Stimulated activated CD4-positive, alpha-beta T cell treated with anti-CD3 and anti-CD28 coated beads, Interleukin-4, amount 100 ng/mL, for 24 hours (primary cell): ENCODE data around the gene NME1.
"Not testable (repeated sequence)": the region's sequence is repeated elsewhere in the genome, so short reads cannot be mapped to it uniquely, and the experiment has no call there.

ENCODE experiments used
- DNase-seq: peaks from one replicate; pipeline ENCODE4 v3.0.0-alpha.2; 2020

NME1 gene

DNA sequence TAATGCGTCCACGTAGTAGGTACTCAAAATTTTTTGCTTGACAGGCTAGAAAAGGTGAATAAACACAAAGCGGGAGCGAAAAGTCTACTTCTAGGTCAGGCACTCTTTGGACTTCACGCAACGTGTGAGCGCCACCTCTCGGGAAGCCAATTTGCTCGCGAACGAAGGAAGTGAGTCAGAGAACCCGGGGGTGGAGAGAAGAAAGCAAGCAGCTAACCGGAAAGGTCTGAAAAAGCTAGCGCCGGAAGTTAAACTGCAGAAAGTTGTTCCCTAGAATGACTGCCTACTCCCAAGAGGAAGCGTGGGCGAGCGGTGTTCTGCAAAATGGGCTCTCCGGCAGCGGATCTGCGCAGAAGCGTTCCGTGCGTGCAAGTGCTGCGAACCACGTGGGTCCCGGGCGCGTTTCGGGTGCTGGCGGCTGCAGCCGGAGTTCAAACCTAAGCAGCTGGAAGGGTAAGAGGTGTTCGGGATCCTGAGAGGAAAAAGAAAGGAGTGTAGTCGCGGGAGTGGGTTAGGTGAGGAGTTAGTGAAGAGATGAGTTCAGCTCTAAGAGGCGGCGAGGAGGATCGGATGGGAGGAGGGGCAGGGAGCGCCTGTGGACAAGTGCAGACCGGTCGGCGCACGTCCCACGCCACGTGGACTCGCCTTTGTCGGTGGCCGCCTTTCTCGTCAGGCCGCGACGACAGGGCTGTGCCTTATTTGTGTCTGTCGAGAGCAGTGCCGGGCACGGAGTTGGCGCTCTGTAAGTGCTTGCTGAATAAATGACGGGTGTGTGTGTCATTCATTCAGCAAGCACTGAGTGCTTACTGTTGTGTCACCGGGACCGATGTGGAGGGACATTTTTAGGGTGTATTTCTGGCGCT lies at the start of gene NME1:
TSS of gene NME1 (plus strand) at position 350 of the 863 bp plus-strand sequence. CDS start 2,096 bp downstream, outside the sequence.
- peak; percentile 98 for DNase-seq

DNA sequence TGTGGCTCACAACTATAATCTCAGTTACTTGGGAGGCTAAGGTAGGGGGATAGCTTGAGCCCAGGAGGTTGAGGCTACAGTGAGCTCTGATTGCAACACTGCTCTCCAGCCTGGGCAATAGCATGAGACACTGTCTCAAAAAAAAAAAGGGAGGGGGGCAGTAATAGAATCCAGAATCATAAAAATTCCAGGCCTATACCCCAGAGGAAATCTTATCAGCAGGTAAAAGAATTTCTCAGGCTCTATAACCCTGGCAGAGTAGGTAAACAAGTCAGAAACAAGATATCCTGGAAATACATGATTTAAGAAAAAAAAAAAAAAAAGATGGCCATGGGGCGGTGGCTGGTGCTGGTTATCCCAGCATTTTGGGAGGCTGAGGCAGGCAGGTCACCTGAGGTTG lies 45.6 kb upstream of the NME1 start:
- DNase-seq: no peak

DNA sequence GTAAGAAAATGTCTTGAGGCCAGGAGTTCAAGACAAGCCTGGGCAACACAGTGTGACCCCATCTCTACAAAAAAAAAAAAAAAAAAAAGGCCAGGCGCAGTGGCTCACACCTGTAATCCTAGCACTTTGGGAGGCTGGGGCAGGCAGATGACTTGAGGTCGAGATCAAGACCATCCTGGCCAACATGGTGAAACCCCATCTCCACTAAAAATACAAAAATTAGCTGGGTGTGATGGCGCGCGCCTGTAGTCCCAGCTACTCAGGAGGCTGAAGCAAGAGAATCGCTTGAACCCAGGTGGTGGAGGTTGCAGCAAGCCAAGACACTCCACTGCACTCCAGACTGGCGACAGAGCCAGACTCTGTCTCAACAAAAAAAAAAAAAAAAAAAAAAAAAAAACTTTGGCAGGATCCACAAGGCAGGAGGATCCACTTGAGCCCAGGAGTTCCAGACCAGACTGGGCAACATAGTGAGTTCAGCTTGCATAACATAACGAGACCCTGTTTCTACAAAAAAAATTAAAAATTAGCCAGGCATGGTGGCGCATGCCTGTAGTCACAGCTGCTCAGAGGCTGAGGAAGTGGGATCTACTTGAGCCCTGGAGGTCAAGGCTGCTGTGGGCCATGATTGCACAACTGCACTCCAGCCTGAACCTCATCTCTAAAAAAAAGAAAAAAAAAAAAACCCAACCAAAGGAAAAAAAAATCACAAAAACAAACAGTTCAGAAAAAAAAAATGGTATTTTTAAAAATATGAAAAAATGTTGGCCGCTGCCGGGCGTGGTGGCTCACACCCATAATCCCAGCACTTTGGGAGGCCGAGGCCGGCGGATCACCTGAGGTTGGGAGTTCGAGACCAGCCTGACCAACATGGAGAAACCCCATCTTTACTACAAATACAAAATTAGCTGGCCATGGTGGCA lies 40.8 kb upstream of the NME1 start:
- DNase-seq: not testable (repeated sequence)

DNA sequence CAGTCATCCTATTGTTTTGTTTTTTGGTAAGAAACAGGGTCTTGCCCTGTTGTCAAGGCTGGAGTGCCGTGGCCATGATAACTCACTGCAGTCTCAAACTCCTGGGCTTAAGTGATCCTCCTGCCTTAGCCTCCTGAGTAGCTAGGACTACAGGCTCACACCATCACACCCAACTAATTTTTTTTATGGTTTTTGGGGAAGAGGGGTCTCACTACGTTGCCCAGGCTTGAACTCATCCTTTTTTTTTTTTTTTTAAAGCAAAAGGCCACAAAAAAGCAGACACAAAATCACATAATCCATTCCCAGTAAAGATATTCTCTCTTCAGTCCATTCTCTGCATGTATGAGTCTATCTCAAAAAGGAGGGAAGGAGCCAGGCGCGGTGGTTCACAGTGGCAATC lies 38.2 kb upstream of the NME1 start:
- DNase-seq: no peak

DNA sequence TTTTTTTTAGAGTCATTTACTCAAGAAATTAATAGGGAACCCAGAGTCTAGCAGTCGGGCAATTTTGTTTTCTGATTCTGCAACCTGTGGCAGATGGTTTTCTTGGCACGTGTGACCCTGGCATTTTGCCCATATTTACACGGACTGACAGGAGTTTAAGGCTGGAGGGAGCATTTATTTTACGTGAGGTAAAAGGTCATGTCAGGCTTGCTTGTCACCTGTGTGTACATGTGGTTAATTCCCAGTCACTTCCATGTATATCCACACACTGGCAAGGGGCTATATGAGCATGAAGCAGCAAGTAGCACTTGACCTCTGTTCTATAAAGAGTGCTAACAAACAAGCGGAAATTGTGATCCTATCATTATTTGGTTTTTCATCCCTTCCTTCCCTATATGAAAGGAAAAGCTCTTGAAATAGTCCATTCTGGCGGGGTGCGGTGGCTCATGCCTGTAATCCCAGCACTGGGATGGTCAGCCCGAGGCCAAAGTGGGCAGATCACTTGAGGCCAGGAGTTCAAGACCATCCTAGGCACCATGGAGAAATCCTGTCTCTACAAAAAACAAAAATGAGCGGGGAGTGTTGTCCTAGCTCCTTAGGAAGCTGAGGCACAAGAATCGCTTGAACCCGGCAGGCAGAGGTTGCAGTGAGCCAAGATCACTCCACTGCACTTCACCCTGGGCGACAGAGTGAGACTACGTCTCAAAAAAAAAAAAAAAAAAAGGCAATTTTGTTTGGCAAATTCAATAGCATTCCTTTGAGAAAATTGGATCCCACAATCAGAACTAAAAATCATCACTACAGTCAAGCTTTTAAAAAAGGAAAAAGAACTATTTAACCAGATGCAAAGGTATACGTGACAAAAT lies 34.8 kb upstream of the NME1 start:
- no peak for DNase-seq

DNA sequence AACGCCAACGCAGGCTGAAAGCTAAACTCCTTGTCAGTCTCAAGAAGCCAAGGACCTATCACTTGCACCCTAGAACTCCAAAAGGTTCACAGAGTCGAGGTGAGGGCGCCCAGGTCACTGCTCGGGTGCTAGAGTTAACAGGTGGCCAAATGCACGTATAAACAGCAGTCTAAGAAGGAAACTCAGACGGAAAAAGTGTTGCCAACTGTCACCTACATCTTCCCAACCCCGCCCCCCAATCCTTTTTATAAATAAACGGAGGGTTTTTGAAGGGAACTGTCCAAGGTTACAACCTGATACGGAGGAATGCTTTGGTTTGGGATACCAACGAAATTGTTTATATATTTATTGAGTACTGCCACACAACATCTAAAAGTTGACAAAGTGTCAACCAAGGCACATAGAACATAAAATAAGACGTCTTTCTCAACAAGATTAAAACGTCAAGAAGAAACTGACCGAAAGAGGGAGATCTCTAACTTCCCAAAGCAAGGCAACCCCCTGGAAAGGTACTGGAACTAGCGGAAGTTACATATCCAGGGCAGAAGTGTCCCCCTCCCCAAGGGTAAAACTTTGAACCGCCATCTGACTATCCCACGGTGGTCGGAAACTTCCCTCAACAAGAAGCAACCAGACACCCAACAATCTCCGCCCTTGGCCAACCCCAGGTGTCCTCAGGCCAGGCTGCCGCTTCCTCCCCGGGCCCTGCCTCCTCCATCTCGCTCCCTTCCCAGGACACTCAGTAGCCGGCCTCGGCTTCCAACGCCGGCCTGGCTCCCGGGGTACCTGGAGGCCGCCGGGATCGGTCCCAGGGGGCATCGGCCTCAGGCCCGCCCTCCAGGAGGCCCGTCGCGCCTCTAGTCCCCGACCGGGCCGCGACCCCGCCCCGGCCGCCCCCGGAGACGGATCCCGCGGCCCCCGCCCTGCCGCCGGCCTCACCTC lies 33.7 kb upstream of the NME1 start:
- DNase-seq: peak; percentile 39

DNA sequence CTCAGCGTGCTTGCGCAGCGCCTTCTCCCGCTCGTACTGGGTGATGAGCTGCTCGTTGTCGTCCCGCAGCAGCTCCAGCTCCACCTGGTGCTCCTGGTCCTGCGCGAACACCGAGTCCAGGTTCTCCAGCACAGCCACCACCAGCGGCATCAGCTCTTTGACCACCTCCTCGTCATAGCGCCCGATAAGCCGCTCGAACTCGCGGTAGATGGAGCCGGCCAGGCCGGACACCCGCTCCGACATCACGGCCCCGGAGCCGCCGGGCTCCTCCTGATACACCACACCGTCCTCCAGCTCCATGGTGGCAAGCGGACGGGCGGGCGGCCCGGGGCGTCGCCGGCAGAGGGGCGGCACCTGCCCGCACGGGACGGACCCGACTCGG lies 33.0 kb upstream of the NME1 start:
- DNase-seq: peak; percentile 47

DNA sequence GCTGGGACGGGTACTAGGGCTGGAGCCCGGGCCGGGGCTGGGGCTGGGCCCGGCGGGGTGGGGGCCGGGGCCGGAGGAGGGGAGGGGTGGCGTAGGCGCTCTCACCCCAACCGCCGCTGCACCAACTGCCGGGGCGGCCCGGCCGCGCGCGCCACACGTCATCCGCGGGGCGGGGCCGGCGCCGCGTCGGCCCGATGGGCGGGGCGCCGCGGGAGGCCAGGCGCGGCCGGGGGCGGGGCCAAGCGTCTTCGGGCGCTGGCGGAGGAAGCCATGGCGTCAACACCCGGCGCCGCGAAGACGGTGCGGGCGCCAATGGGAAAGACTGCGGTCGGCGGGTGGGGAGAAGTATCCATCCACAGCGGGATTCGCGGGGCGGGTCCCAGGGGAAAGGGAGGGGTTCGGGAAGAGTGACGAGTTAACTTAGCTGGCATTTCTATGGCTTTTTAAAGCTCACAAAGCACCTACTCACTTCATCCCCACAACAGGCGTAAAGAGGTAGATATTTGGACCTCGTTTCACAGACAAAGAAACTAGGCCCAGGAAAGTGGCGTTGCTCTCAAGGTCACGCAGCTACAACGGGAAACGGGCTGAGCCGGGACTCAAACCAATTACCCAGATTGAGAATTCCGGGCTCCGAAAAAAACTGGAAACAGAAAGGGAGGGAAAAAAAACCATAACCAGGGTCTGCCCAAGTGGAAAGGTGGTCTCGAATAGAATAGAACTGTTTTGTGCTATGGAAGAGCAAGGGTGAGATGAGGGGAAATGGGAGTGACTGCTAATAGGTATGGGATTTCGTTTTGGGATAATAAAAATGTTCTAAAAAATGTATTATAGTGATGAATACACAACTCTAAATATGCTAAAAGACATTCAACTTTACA lies 32.4 kb upstream of the NME1 start, which contains the start of gene SPAG9:
TSS of gene SPAG9 (minus strand) at position 130 of the 881 bp plus-strand sequence. CDS start 212 bp downstream, outside the sequence.
- peak; percentile 91 for DNase-seq

DNA sequence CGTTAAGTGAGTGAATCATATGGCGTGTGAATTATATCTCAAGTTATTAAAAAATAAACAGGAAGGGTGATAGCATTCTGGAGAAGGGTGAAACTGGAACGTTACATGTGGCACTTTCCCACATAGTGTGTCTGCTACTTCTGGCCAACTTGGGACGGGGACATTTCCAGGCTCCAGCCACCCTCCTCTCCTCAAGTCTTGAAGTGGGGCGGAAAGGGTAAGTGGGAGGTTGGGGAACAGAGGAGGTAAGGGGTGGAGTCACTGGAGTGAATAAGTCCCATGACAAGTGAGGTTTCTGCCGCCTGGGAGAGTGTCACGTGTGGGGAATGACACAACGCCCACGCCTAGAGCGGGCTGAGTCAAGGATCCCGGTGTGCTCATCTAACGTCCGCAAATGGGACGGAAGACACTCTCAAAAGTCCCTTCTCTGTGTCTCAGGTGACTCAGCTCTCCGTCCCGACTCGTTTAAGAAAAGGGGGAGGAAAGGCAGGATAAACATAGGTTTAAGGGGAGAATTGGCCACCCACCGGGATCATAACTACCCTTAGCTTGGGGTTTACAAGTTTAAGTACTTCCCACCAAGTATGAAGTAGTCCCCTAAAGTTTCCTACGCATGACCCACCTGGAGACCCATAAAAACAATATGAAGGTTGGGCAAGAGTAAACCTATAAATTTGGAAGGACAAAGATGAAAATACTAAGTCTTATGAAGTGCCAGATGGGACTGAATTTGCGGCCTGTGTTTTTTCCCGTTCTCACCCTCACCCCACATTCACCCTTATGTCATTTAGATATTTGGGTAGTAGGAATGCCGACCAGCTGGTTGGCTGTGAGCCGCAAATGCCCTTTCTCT lies 31.5 kb upstream of the NME1 start:
- DNase-seq: peak; percentile 93

DNA sequence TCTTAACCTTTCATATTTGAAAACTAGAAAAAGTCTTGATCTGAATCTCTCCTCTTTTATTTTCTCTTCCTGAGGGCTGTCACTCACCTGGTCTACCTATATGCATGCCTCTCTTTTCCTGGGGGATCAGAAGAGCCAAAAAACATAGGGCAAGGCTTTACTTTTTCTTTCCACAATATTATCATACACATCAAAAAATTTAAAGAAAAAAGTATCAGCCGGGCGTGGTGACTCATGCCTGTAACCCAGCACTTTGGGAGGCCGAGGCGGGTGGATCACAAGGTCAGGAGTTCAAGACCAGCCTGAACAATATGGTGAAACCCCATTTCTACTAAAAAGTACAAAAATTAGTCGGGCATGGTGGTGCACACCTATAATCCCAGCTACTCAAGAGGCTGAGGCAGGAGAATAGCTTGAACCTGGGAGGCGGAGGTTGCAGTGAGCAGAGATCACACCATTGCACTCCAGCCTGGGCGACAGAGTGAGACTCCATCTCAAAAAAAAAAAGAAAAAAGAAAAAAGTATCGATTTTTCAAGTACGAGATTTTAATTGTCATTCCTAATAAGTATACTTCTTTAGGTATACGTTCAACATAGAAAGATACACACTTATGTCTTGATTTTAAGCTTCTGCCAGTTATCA lies 30.8 kb upstream of the NME1 start:
- DNase-seq: peak; percentile 10

DNA sequence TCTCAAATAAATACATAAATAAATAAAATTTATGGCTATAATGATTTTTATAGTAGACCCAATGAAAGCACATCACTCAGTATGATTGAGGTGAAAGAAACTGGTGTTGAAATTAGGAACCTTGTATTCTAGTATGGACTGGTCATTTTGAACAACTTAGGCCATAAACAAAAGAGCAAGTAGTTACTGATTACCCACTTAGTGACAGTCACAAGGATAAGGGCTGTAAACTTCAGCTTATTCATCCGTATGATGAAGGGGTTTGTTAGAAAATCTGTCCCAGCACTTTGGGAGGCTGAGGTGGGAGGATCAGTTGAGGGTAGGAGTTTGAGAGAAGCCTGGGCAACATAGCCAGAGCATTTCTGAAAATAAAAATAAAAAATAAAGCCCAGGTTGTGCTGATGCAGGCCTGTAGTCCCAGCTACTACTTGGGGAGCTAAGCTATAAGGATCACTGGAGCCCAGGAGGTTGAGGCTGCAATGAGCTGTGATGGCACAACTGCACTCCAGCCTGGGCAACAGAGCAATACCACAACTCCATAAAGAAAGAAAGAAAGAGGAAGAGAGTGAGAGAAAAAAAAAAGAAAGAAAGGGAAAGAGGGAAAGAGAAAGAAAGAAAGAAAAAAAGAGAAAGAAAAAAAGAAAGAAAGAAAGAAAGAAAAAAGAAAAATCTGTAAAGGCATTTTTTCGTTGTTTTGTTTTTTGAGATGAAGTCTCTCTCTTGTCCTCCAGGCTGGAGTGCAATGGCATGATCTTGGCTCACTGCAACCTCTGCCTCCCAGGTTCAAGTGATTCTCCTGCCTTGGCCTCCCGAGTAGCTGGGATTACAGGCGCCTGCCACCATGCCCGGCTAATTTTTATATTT lies 28.5 kb upstream of the NME1 start:
- no peak for DNase-seq

DNA sequence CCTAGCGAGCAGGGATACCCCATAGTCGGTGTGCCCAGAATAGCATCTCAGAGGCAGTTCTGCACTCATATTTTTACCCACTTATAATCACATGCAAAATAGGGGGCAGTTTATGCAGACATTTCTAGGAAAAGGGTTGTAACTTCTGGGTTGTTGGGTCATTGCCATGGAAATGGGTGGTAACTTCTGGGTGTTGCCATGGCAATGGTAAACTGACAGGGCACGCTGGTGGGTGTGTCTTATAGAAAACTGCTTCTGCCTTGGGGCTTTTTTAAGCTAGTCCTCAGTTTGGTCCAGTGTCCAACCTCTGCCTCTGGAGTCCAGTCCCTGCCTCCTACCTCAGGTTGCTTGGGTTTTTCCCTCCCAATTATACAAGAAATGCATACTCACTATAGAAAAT lies 25.3 kb upstream of the NME1 start:
- no peak for DNase-seq

DNA sequence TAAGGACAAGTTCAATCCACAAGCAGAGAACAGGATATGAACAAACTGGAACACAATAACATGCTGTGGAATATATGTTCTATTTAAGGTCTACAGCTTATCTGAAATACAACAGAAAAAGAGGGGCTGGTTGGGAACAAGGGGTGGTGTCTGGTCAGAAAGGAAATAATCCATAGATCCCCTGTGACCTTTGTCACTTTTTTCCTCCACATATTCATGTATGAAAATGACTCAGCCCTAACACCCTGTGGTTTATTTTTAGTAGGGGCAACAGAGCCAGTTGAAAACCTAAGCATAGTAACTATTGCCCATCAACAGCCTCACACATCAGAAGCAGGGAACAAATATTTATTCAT lies 20.4 kb upstream of the NME1 start:
- no peak for DNase-seq

DNA sequence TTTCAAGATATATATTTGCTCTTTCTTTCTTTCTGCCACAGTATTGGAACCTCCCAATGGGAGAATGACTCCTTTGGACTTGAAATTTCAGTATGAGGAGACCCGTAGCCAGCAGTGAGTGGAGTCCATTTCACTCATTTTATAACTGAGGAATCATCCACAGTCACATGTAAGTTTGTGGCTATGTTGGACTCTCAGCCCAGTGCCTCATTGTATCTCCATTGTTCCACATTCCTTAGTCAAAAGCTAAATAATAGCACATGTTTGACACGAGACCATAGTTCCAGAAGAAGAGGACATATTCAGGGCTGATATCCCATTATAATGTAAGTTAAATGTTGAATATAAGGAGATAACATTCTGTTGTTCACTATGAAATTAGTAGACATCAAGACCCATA lies 20.0 kb upstream of the NME1 start:
- no peak for DNase-seq

DNA sequence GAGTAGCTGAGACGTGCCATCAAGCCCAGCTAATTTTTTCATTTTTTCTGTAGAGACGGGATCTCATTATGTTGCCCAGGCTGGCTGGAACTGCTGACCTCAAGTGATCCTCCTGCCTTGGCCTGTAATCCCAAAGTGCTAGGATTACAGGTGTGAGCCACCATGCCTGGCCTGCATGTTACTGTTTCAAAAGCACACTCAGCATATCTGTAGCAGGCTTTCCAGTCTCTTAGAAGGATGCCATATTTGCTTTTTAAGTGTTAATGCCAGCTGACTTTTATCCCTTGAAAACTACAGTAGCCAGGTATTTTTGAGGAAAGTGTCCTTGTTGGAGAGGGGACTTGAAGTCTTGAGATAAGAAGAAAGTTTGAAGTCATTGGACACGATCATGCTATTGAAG lies 17.4 kb upstream of the NME1 start:
- no peak for DNase-seq

DNA sequence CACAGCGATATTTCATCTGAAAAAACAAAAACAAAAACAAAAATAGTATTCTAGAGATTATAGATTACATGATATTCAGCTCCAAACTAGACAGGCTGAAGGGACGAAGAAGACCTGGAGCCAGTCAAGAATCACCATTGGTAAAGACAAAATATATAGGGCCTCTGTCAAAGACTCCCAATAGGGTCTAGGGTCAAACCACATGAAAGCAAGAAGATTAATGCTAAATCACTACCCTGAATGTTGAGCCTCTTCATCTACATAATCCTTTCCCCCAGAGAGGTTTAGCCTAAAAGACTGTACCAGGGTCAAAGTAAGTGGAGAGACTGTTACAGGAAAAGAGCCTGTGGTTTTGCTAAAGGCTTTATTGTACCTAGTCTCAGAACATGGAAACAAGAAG lies 10.8 kb upstream of the NME1 start:
- no peak for DNase-seq

DNA sequence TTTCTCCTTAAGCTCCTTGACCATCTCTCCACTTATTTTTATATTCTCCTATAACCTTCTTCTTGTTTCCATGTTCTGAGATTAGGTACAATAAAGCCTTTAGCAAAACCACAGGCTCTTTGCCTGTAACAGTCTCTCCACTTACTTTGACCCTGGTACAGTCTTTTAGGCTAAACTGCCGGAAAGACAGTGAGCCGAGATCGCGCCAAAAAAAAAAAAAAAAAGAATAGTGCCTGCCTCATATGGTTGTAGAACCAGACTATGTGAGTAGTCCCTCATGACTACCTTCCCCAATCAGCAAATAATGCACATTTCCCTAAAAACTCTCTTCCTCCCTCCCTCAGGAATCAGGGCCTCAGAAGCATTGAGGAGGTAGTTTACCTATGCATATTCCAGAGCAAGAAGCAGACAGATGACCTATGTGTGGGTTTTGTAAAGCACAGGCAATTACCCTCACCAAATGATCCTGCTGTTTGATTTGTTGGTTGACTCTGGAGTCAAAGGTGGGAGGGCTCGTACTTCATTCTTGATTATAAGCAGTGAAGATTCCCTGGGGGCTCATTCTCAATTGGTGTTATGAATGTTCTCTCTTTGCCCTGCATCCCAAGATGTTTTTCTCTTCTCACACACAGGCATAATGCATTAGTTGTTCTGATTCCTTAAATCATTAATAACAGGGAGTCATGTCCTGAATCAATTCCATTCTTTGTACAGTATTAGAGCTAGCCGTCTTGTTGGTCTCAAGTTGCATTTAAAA lies 8.9 kb upstream of the NME1 start:
- no peak for DNase-seq
